Neural crest cell (in vitro differentiated cells): Measurements from ENCODE around the gene SFI1. TPM values are rescaled to one million over a fixed set of nuclear protein-coding genes. Genes with fewer than 3 reads are reported as not detected.

ENCODE experiments used
- DNase-seq: peaks from one replicate; pipeline ENCODE4 v3.0.0; 2021; ENCODE audit warnings: low read depth, mixed read lengths, low spot score
- H3K27ac Mint-ChIP-seq: one replicate; pipeline ENCODE4 v1.8.0; 2021; ENCODE audit warnings: mild to moderate bottlenecking, mixed read lengths; ENCODE audit not compliant: unreplicated experiment
- H3K27me3 Mint-ChIP-seq: 2 replicates; pipeline ENCODE4 v1.8.0; 2021; ENCODE audit warnings: low read depth, mild to moderate bottlenecking, mixed read lengths
- H3K36me3 Mint-ChIP-seq: 2 replicates; pipeline ENCODE4 v1.8.0; 2021; ENCODE audit warnings: low read depth, mild to moderate bottlenecking, mixed read lengths
- H3K4me1 Mint-ChIP-seq: 2 replicates; pipeline ENCODE4 v1.8.0; 2021; ENCODE audit warnings: mixed read lengths
- H3K4me3 Mint-ChIP-seq: one replicate; pipeline ENCODE4 v1.8.0; 2021; ENCODE audit warnings: mild to moderate bottlenecking, mixed read lengths
- H3K9me3 Mint-ChIP-seq: 2 replicates; pipeline ENCODE4 v1.8.0; 2021; ENCODE audit warnings: mixed read lengths
- CTCF ChIP-seq: fragments of 200-600 bp; sonication (generic); conservative IDR thresholded peaks from 2 replicates; pipeline ENCODE4 v1.5.0; 2021; ENCODE audit warnings: antibody characterized with exemption, mild to moderate bottlenecking
- total RNA-seq: library from RNA; stranded (reverse); gene quantifications from 2 replicates; pipeline ENCODE4 v1.2.1, GENCODE V29; 2021

Gene SFI1
- total RNA-seq, 1 donor from 2014 or later, result 67.3 TPM

GRCh38 chr22:31651664-31652063, 155.3 kb downstream of the SFI1 start:
- Mint-ChIP-seq H3K27ac (no peak overlapping the region), H3K4me3 (no peak overlapping the region), H3K9me3 (no peaks in the 10 kb centered on the region), H3K36me3 (peaks cover 2% of the 10 kb centered on the region), H3K4me1 (no peaks in the 10 kb centered on the region), H3K27me3 (no peaks in the 10 kb centered on the region)
- TF ChIP-seq CTCF, result no peak
- DNase-seq, result no peak

DNA sequence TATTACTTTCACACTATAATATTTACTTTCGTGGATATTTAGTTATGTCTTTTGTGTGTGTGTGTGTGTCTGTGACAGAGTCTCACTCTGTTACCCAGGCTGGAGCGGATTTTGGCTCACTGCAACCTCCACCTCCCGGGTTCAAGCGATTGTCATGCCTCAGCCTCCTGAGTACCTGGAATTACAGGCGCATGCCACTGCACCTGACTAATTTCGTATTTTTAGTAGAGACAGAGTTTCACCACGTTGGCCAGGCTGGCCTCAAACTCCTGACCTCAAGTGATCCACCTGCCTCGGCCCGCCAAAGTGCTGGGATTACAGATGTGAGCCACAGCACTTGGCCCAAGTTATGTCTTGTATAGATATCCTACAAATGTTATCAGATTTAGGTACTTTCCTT, 155.8 kb downstream of the SFI1 start:
- no peaks in the 10 kb centered on the region for H3K9me3 Mint-ChIP-seq
- no peak for DNase-seq
- no peaks in the 10 kb centered on the region for H3K27me3 Mint-ChIP-seq
- H3K4me1 Mint-ChIP-seq, result no peaks in the 10 kb centered on the region
- no peak for TF ChIP-seq CTCF
- H3K36me3 Mint-ChIP-seq, result peaks cover 2% of the 10 kb centered on the region
- H3K27ac Mint-ChIP-seq, result no peak overlapping the region
- H3K4me3 Mint-ChIP-seq, result no peak overlapping the region

DNA sequence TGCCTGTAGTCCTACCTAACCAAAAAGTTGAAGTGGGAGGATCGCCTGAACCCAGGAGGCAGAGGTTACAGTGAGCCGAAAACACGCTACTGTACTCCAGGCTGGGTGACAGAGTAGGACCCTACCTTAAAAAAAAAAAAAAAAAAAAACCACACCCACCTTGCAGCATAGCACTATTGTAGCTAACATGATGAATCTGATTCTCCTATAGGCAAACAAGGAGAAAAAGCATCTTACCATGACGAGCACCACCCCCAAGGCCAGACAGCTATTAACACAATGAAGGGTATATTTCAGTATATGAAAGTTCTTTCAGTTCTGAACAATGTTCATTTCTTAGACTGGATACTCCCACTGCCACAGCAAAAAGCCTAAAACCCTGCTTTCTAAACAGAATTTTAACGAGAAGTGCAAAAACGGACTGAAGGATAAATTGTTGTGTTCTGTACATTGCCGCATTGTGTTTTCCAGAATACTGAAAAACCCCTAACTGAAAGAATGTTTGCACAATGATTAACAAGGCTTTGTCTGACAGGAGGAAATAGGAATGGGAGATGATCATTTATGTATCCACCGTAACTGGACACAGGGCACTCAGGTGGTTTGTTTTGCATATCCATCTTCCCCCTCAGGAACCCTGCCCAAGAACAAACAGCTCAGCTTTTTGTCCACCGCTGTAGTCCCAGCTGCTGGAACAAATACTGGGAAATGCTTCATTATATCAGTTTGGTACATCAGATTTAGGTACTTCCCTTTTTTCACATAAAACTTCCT, 156.8 kb downstream of the SFI1 start:
- DNase-seq, result no peak
- Mint-ChIP-seq H3K4me3 (no peak overlapping the region), H3K27me3 (no peaks in the 10 kb centered on the region), H3K9me3 (no peaks in the 10 kb centered on the region), H3K36me3 (peaks cover 2% of the 10 kb centered on the region), H3K27ac (no peak overlapping the region), H3K4me1 (no peaks in the 10 kb centered on the region)
- no peak for TF ChIP-seq CTCF

- DNase-seq, result no peak
- H3K36me3 Mint-ChIP-seq, result peaks cover 2% of the 10 kb centered on the region
Measured at GRCh38 chr22:31653944-31654343, 157.6 kb downstream of the SFI1 start.

DNA sequence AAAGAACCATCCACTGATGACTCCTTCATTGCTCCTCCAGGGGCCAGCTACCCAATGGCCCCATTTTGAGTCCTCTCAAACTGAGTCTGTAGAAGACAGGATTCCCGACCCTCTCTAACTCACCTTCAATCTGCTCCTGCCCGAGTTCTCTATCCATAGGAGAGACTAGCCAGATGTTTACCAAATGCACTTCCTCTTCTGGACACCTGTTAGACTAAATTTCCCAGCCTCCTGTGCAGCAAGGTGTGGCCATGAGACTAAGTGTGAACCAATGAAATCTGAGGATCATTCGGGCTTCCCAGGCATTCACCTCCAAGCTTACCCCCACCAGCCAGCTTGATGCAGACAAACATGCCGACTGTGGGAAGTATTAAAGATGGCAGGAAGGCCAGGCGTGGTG, 158.1 kb downstream of the SFI1 start:
- TF ChIP-seq CTCF, result no peak
- Mint-ChIP-seq H3K27ac (no peak overlapping the region), H3K4me3 (no peak overlapping the region), H3K36me3 (peaks cover 2% of the 10 kb centered on the region), H3K4me1 (no peaks in the 10 kb centered on the region), H3K27me3 (no peaks in the 10 kb centered on the region), H3K9me3 (no peaks in the 10 kb centered on the region)
- DNase-seq, result no peak

More at GRCh38 chr22:31653944-31654343, 157.6 kb downstream of the SFI1 start:
- Mint-ChIP-seq H3K9me3 (no peaks in the 10 kb centered on the region), H3K27ac (peak overlapping the region; percentile 87), H3K4me3 (no peak overlapping the region), H3K4me1 (no peaks in the 10 kb centered on the region), H3K27me3 (no peaks in the 10 kb centered on the region)
- TF ChIP-seq CTCF, result no peak
